Cerebellar nuclear complex (tissue), 1 donor: Measurements from ENCODE around the gene CCDC188.

Experiments
- DNase-seq, 2 experiments: peaks; one replicate each; lab custom pipeline; 2025; lab: John Stamatoyannopoulos, UW

Gene CCDC188

GRCh38 chr22:20106205-20106848 is 44.5 kb downstream of the CCDC188 start:
- DNase-seq = no peak

DNA sequence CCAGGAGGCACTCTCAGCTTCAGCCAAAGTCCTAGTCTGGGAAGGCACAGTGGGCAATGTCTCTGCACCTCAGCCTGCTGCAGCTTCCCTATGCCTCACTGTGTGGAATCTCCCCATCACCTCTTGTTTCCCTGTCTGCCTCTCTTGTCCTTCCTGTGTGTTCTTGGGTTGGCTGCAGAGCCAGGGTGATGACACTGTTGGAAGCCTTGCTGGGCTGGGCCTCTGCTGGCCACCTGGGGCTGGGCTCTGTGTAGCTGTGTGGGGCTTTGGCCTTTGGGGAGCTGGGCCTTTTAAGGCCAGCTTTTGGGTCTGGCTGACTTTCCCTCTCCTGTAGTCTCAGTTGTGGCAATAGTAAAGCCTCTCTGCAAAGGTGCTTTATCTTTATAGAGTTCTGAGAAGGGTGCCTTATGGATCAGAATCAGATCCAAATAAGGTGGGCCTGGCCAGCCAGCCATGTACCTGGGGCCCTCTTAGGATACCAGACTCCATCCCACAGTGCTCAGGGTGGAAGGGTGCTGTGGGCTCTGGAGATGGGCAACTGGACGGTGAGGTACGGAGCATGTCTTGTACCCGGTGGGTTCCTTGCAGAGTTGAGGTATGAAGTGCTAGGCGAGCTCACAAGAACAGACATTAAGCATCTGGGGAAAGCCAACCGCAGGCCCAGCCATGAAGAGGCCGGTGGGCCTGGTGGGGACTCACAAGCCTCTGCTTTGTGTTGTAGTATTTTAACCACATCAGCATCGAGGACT is 45.2 kb downstream of the CCDC188 start:
- no peak for DNase-seq

GRCh38 chr22:20102203-20102780 is 48.6 kb downstream of the CCDC188 start:
- DNase-seq = no peak

DNA sequence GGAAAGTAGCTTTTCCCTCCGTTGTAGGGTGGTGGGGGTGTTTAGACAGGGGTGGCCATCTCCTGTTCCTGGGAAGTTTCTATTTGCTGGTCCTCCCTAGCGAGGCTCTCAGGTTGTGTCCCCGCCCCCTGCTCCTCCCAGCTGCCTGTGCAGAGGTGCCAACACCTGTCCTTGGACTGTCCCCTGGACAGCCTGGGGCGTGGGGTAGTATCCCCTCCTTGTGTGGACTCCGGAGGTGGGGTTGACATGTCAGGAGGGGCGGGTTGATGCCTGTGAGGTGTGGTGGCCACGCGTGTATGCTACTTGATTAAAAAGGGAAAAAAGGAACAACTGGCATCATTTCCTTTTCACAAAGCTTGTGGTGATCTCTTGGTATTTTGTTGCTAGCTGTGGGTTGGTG is 49.2 kb downstream of the CCDC188 start:
- DNase-seq = no peak

DNA sequence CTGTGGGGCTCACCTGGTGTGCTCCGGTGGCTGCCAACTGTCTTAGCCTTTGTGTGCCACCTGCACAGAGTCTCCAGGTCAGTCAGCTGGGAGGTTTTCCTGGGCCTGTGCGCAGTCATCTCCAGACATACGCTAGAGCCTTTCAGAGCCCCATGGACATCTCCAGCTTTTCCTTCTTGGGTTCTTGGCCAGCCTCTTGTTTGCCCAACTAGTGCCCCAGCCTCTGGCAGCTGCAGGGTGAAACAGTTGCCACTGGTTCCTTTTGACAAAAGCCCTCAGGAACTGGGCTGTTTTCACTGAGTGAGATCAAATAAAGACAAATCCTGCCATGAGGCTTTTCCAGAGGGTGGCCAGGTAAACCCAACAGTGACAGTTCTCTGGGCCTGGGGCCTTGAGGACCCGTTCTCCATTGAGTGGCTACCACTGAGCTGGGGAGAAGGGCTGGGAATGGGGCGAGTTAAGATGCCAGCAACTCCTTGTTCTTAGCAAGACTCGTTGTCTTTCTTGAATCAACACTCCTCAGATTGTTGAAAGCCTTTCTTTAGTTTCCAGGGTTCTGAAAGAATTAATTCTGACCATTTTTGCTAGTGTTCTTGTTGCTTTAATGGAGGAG is 51.6 kb downstream of the CCDC188 start:
- no peak for DNase-seq
